HCT116 (cell line): Measurements from ENCODE around the gene CYB5RL.

ENCODE experiments used
- CTCF ChIP-seq, 3 experiments: fragments of 200-600 bp in 1 of 3; sonication (generic) in 1 of 3; IDR thresholded peaks in 2 of 3; conservative IDR thresholded peaks in 1 of 3; 2 replicates each; pipeline ENCODE4 v1.5.1; 2012 to 2017; ENCODE audit warnings: low read depth in 2 of 3, low read length in 2 of 3, antibody characterized with exemption in 1 of 3, borderline replicate concordance in 1 of 3, control low read depth in 1 of 3, mild to moderate bottlenecking in 1 of 3, mixed read lengths in 1 of 3, mixed run types in 1 of 3, moderate library complexity in 1 of 3; ENCODE audit not compliant: insufficient read depth in 1 of 3
- MAX ChIP-seq: IDR thresholded peaks from 2 replicates; pipeline ENCODE4 v1.6.1; 2012
- POLR2AphosphoS5 ChIP-seq: IDR thresholded peaks from 2 replicates; pipeline ENCODE4 v1.6.1; 2011; ENCODE audit warnings: mild to moderate bottlenecking, low read depth, low read length, moderate library complexity
- REST ChIP-seq: IDR thresholded peaks from 2 replicates; pipeline ENCODE4 v1.6.1; 2012; ENCODE audit warnings: low read depth
- YY1 ChIP-seq: IDR thresholded peaks from 2 replicates; pipeline ENCODE4 v1.6.1; 2011; ENCODE audit warnings: low read length, low read depth, moderate library complexity, mild to moderate bottlenecking; ENCODE audit not compliant: insufficient replicate concordance; ENCODE audit errors: extremely low read depth

- TF ChIP-seq CTCF (IDR thresholded peaks at IDR 0.05 in 2 of 3, conservative IDR thresholded peaks at IDR 0.05 in 1 of 3; ENCODE audit: borderline replicate concordance in 1 of 3, insufficient read depth in 1 of 3, low read depth in 2 of 3, low read length in 2 of 3) = no peak
- TF ChIP-seq MAX = no peak
- TF ChIP-seq POLR2AphosphoS5 = no peak
- TF ChIP-seq YY1 = no peak
- no peak for TF ChIP-seq REST
These were observed 8.3 kb downstream of the CYB5RL start for GRCh38 chr1:54191525-54191924.
